Trophoblast cell (in vitro differentiated cells and primary cell): ENCODE results near the gene JPH3.
"Not testable (repeated sequence)": the region's sequence is repeated elsewhere in the genome, so short reads cannot be mapped to it uniquely, and the experiment has no call there.

Source experiments
- DNase-seq, 2 donors: peaks; one replicate each; pipeline ENCODE4 v3.0.0-alpha.2; 2016
- H2AFZ ChIP-seq: 2 replicates; pipeline ENCODE4 v1.6.1; 2013; ENCODE audit warnings: low read length, moderate library complexity, mild to moderate bottlenecking; ENCODE audit not compliant: insufficient read depth, poor library complexity
- H2AK5ac ChIP-seq: 2 replicates; pipeline ENCODE4 v1.6.1; 2013; ENCODE audit warnings: mild to moderate bottlenecking, low read length
- H2BK120ac ChIP-seq: 2 replicates; pipeline ENCODE4 v1.6.1; 2013; ENCODE audit warnings: low read length, mild to moderate bottlenecking, moderate library complexity; ENCODE audit not compliant: insufficient read depth, poor library complexity
- H2BK12ac ChIP-seq: 2 replicates; pipeline ENCODE4 v1.6.1; 2013; ENCODE audit warnings: mild to moderate bottlenecking, low read length, moderate library complexity
- H2BK5ac ChIP-seq: 2 replicates; pipeline ENCODE4 v1.6.1; 2013; ENCODE audit warnings: low read length, low read depth, moderate library complexity, mild to moderate bottlenecking; ENCODE audit not compliant: poor library complexity
- H3K14ac ChIP-seq: 2 replicates; pipeline ENCODE4 v1.6.1; 2013; ENCODE audit warnings: mild to moderate bottlenecking, low read length
- H3K18ac ChIP-seq: 2 replicates; pipeline ENCODE4 v1.6.1; 2013; ENCODE audit warnings: mild to moderate bottlenecking, low read length
- H3K23ac ChIP-seq: 2 replicates; pipeline ENCODE4 v1.6.1; 2013; ENCODE audit warnings: low read length
- H3K27ac ChIP-seq: 2 replicates; pipeline ENCODE4 v1.5.1; 2013; ENCODE audit warnings: low read depth, mild to moderate bottlenecking, inconsistent platforms, low read length, moderate library complexity
- H3K27me3 ChIP-seq: 2 replicates; pipeline ENCODE4 v1.6.1; 2013; ENCODE audit warnings: inconsistent platforms, mild to moderate bottlenecking, low read length, moderate library complexity; ENCODE audit not compliant: insufficient read depth
- H3K36me3 ChIP-seq, 2 experiments: 1 replicate in 1 of 2; 2 replicates in 1 of 2; pipeline ENCODE4 v1.6.1; 2013; ENCODE audit warnings: low read length in 2 of 2, mild to moderate bottlenecking in 2 of 2, moderate library complexity in 1 of 2; ENCODE audit not compliant: insufficient read depth in 2 of 2, control insufficient read depth in 1 of 2
- H3K4ac ChIP-seq: 2 replicates; pipeline ENCODE4 v1.6.1; 2013; ENCODE audit warnings: low read depth, mild to moderate bottlenecking, low read length, moderate library complexity
- H3K4me1 ChIP-seq, 2 experiments: 1 replicate in 1 of 2; 2 replicates in 1 of 2; pipeline ENCODE4 v1.6.1; 2013; ENCODE audit warnings: low read length in 2 of 2, mild to moderate bottlenecking in 2 of 2, moderate library complexity in 1 of 2; ENCODE audit not compliant: insufficient read depth in 2 of 2, control insufficient read depth in 1 of 2
- H3K4me2 ChIP-seq: 2 replicates; pipeline ENCODE4 v1.6.1; 2013; ENCODE audit warnings: inconsistent platforms, mild to moderate bottlenecking, low read length, moderate library complexity
- H3K4me3 ChIP-seq: 2 replicates; pipeline ENCODE4 v1.5.1; 2013; ENCODE audit warnings: mild to moderate bottlenecking, low read depth, low read length, inconsistent platforms
- H3K79me1 ChIP-seq: one replicate; pipeline ENCODE4 v1.6.1; 2013; ENCODE audit warnings: low read length
- H3K79me2 ChIP-seq: 2 replicates; pipeline ENCODE4 v1.6.1; 2013; ENCODE audit warnings: low read length, mild to moderate bottlenecking; ENCODE audit not compliant: control insufficient read depth, insufficient read depth, poor library complexity
- H3K9ac ChIP-seq: 2 replicates; pipeline ENCODE4 v1.6.1; 2013; ENCODE audit warnings: mild to moderate bottlenecking, low read length
- H3K9me3 ChIP-seq: 2 replicates; pipeline ENCODE4 v1.6.1; 2013; ENCODE audit warnings: low read depth, mild to moderate bottlenecking, control low read depth, inconsistent platforms, low read length; ENCODE audit not compliant: insufficient read depth
- H4K12ac ChIP-seq: 2 replicates; pipeline ENCODE4 v1.6.1; 2013; ENCODE audit warnings: low read depth, mild to moderate bottlenecking, low read length, moderate library complexity
- H4K8ac ChIP-seq: 2 replicates; pipeline ENCODE4 v1.6.1; 2013; ENCODE audit warnings: low read depth, mild to moderate bottlenecking, low read length, moderate library complexity
- H4K91ac ChIP-seq: one replicate; pipeline ENCODE4 v1.6.1; 2013; ENCODE audit warnings: low read depth, mild to moderate bottlenecking, low read length, moderate library complexity
- WGBS: extraction: QIAGEN DNeasy Blood & Tissue Kit; methylation state at CpG from one replicate; pipeline ENCODE4 v1.1.7; 2013; ENCODE audit warnings: missing lambda C conversion rate; ENCODE audit not compliant: insufficient read length, insufficient coverage; ENCODE audit errors: extremely low coverage; 5-methylcytosine and 5-hydroxymethylcytosine counted together

Gene JPH3

GRCh38 chr16:87715231-87715630 lies 112.9 kb downstream of the JPH3 start:
- Histone ChIP-seq H3K14ac (no peak overlapping the region), H2AFZ (no peak overlapping the region), H3K79me2 (no peaks in the 10 kb centered on the region), H3K36me3 (peaks cover 20 to 26% of the 10 kb centered on the region in 2 experiments), H2AK5ac (no peak overlapping the region), H4K12ac (no peak overlapping the region), H4K91ac (no peak overlapping the region), H3K9ac (no peak overlapping the region), H3K23ac (no peak overlapping the region), H3K18ac (no peak overlapping the region), H3K4ac (no peak overlapping the region), H3K79me1 (no peaks in the 10 kb centered on the region), H2BK12ac (no peak overlapping the region), H3K27me3 (no peaks in the 10 kb centered on the region), H3K4me1 (no peaks in the 10 kb centered on the region), H3K4me2 (no peak overlapping the region), H3K9me3 (peaks cover 5% of the 10 kb centered on the region), H3K4me3 (no peak overlapping the region), H2BK5ac (no peak overlapping the region), H4K8ac (no peak overlapping the region), H3K27ac (no peak overlapping the region), H2BK120ac (no peak overlapping the region)
- no CpG with 5 or more reads among the region's 16 CpGs for WGBS
- no peak for DNase-seq

GRCh38 chr16:87715658-87716057 lies 113.3 kb downstream of the JPH3 start:
- H3K4ac ChIP-seq = no peak overlapping the region
- H3K36me3 ChIP-seq = peaks cover 22 to 25% of the 10 kb centered on the region in 2 experiments
- H3K9ac ChIP-seq = no peak overlapping the region
- no peaks in the 10 kb centered on the region for H3K79me2 ChIP-seq
- no peak overlapping the region for H2BK120ac ChIP-seq
- no CpG with 5 or more reads among the region's 12 CpGs for WGBS
- no peak overlapping the region for H2BK12ac ChIP-seq
- no peak overlapping the region for H3K27ac ChIP-seq
- no peak overlapping the region for H4K8ac ChIP-seq
- no peak overlapping the region for H2BK5ac ChIP-seq
- no peaks in the 10 kb centered on the region for H3K79me1 ChIP-seq
- DNase-seq = peak; percentile 22 to 29
- no peak overlapping the region for H3K4me3 ChIP-seq
- H3K18ac ChIP-seq = no peak overlapping the region
- peaks cover 5% of the 10 kb centered on the region for H3K9me3 ChIP-seq
- H2AFZ ChIP-seq = no peak overlapping the region
- H3K14ac ChIP-seq = no peak overlapping the region
- H4K91ac ChIP-seq = no peak overlapping the region
- H2AK5ac ChIP-seq = no peak overlapping the region
- H3K4me1 ChIP-seq = no peaks in the 10 kb centered on the region
- no peaks in the 10 kb centered on the region for H3K27me3 ChIP-seq
- H3K23ac ChIP-seq = no peak overlapping the region
- H3K4me2 ChIP-seq = no peak overlapping the region
- H4K12ac ChIP-seq = no peak overlapping the region

- H2BK120ac ChIP-seq, H2BK12ac ChIP-seq, H3K18ac ChIP-seq: not testable (repeated sequence)
Observed at GRCh38 chr16:87718831-87719230, 116.5 kb downstream of the JPH3 start.

GRCh38 chr16:87720446-87720845 lies 118.1 kb downstream of the JPH3 start:
- H3K23ac ChIP-seq = no peak overlapping the region
- no peak for DNase-seq
- no peak overlapping the region for H2AK5ac ChIP-seq
- H3K79me2 ChIP-seq = no peaks in the 10 kb centered on the region
- no peak overlapping the region for H3K4ac ChIP-seq
- no CpG with 5 or more reads among the region's 24 CpGs for WGBS
- H3K4me2 ChIP-seq = no peak overlapping the region
- H3K27me3 ChIP-seq = no peaks in the 10 kb centered on the region
- no peak overlapping the region for H3K18ac ChIP-seq
- no peaks in the 10 kb centered on the region for H3K4me1 ChIP-seq
- H4K8ac ChIP-seq = no peak overlapping the region
- H2AFZ ChIP-seq = no peak overlapping the region
- no peak overlapping the region for H2BK5ac ChIP-seq
- no peak overlapping the region for H3K27ac ChIP-seq
- peaks cover 5% of the 10 kb centered on the region for H3K9me3 ChIP-seq
- H4K91ac ChIP-seq = no peak overlapping the region
- no peak overlapping the region for H3K14ac ChIP-seq
- no peak overlapping the region for H3K9ac ChIP-seq
- no peaks in the 10 kb centered on the region for H3K79me1 ChIP-seq
- H4K12ac ChIP-seq = no peak overlapping the region
- no peak overlapping the region for H2BK12ac ChIP-seq
- H2BK120ac ChIP-seq = no peak overlapping the region
- H3K4me3 ChIP-seq = no peak overlapping the region
- H3K36me3 ChIP-seq = peaks cover 17 to 30% of the 10 kb centered on the region in 2 experiments

More at GRCh38 chr16:87718831-87719230, 116.5 kb downstream of the JPH3 start:
- not testable (repeated sequence) for H2BK5ac ChIP-seq, DNase-seq, H3K4ac ChIP-seq, H3K79me1 ChIP-seq, H4K8ac ChIP-seq, H3K4me2 ChIP-seq, H3K4me1 ChIP-seq, H2AFZ ChIP-seq, H3K79me2 ChIP-seq, H4K12ac ChIP-seq, H3K9ac ChIP-seq, H3K14ac ChIP-seq, H4K91ac ChIP-seq, H3K23ac ChIP-seq, H3K9me3 ChIP-seq, H3K27me3 ChIP-seq, H3K27ac ChIP-seq, H2AK5ac ChIP-seq, H3K4me3 ChIP-seq
- WGBS = no CpG with 5 or more reads among the region's 28 CpGs
- peaks cover 17 to 34% of the 10 kb centered on the region in 2 experiments for H3K36me3 ChIP-seq
